ENCODE data around the gene SLC6A12. TPM values are rescaled to one million over a fixed set of nuclear protein-coding genes. Genes with fewer than 3 reads are reported as not detected.
A peak's percentile ranks its signal among the peaks of the same experiment; 100 is the strongest.

The SLC6A12 gene
- total and polyA plus RNA-seq, 9 of the 15 experiments (the other 6 are each of a cell fraction or from before 2014, with no cell fraction given): not detected

- TF ChIP-seq JUND (IDR thresholded peaks at IDR 0.05; ENCODE audit: borderline replicate concordance, low read depth, low read length): no peak
- TF ChIP-seq JUND (tag; IDR thresholded peaks at IDR 0.05; ENCODE audit: borderline replicate concordance, low read depth, low read length): no peak
- TF ChIP-seq, protein P1, sequence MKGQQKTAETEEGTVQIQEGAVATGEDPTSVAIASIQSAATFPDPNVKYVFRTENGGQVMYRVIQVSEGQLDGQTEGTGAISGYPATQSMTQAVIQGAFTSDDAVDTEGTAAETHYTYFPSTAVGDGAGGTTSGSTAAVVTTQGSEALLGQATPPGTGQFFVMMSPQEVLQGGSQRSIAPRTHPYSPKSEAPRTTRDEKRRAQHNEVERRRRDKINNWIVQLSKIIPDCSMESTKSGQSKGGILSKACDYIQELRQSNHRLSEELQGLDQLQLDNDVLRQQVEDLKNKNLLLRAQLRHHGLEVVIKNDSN (CRISPR knock-in tag; IDR thresholded peaks at IDR 0.05): peak; percentile 59
- TF ChIP-seq, protein P2, sequence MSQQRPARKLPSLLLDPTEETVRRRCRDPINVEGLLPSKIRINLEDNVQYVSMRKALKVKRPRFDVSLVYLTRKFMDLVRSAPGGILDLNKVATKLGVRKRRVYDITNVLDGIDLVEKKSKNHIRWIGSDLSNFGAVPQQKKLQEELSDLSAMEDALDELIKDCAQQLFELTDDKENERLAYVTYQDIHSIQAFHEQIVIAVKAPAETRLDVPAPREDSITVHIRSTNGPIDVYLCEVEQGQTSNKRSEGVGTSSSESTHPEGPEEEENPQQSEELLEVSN (IDR thresholded peaks at IDR 0.05; ENCODE audit: borderline replicate concordance in 1 of 2, extremely low read depth in 1 of 2, insufficient read depth in 1 of 2, insufficient read length in 1 of 2, low read depth in 1 of 2, low read length in 1 of 2, poor library complexity in 1 of 2, severe bottlenecking in 1 of 2): peak in 1 of 2 experiments; percentile 20
- TF ChIP-seq MAX (CRISPR knock-in tag; IDR thresholded peaks at IDR 0.05): 0 out of 2 replicates have a peak, but pooled peaks have one; percentile 19
- no peak for TF ChIP-seq KAT7 (CRISPR knock-in tag; IDR thresholded peaks at IDR 0.05; ENCODE audit: borderline replicate concordance)
- TF ChIP-seq L3MBTL2 (IDR thresholded peaks at IDR 0.05): 0 out of 2 replicates have a peak, but pooled peaks have one; percentile 29
- DNase-seq (ENCODE audit: extremely low read depth in 1 of 4, low spot score in 3 of 4) (peak in 3 of 4 experiments; percentile 19 to 37 (median 30)), FAIRE-seq (no peak), ATAC-seq (peak; percentile 61; the same call in 2 of the 3 replicates)
- intact Hi-C loops (cut with micrococcal nuclease) (no loop called here), in situ Hi-C loops (cut with MboI) (no loop called here)
- ChIA-PET POLR2A (no interaction called here), CTCF (ENCODE audit: low intra/inter-chr PET ratio) (no interaction called here)
- no peaks in the 10 kb centered on the region for H3K36me3 ChIP-seq (ENCODE audit: control insufficient read depth, insufficient read depth, low read length)
- H3K4me2 ChIP-seq (ENCODE audit: insufficient read depth, low read length): no peak overlapping the region
- no peaks in the 10 kb centered on the region for H3K9me1 ChIP-seq (ENCODE audit: control insufficient read depth, insufficient read depth, low read length)
- WGBS (ENCODE audit: insufficient coverage, low coverage, missing lambda C conversion rate): 12% methylated on average over 7 of the region's 7 CpGs
- no peaks in the 10 kb centered on the region for H3K79me2 ChIP-seq (ENCODE audit: control insufficient read depth, insufficient read depth, low read length)
- H3K27ac ChIP-seq (ENCODE audit: extremely low read depth, low read depth, low read length): no peak overlapping the region
- no peak overlapping the region for H3K9ac ChIP-seq (ENCODE audit: insufficient read depth in 1 of 2, low read depth in 2 of 2, low read length in 2 of 2)
- 0 out of 2 replicates have a peak, but pooled peaks cover 10% of the 10 kb centered on the region for H4K20me1 ChIP-seq (replicated peaks; ENCODE audit: control insufficient read depth, insufficient read depth, low read length)
- BruUV-seq (replicated peaks): no TSS peak
- peaks cover 0 to 12% of the 10 kb centered on the region in 2 experiments; a peak in 1 of 5 replicates for H3K4me1 ChIP-seq (replicated peaks in 1 of 2; ENCODE audit: control insufficient read depth in 2 of 2, insufficient read depth in 2 of 2, low read length in 2 of 2)
- H2AFZ ChIP-seq (ENCODE audit: low read depth, low read length): 0 out of 2 replicates have a peak overlapping the region, but pooled peaks have one; percentile 4
- H3K27me3 ChIP-seq (ENCODE audit: control insufficient read depth in 2 of 2, insufficient read depth in 2 of 2, low read length in 2 of 2): peaks cover 7 to 36% of the 10 kb centered on the region in 2 experiments; a peak in 3 of 5 replicates
- no peaks in the 10 kb centered on the region for H3K9me3 ChIP-seq (replicated peaks; ENCODE audit: control insufficient read depth, insufficient read depth, low read depth, low read length)
- no peak overlapping the region for H3K4me3 ChIP-seq
Observed at GRCh38 chr12:164207-164606, 49.8 kb downstream of the SLC6A12 start.
